SK-N-MC (cell line): ENCODE data around the gene LRRN1.
"Not testable (repeated sequence)": the region's sequence is repeated elsewhere in the genome, so short reads cannot be mapped to it uniquely, and the experiment has no call there.

Experiments used
- DNase-seq: peaks from one replicate; pipeline ENCODE4 v3.0.0-alpha.2; 2011; ENCODE audit warnings: low read depth, low spot score
- H3K27ac ChIP-seq: fragments of 200-600 bp; sonication (generic); 2 replicates; pipeline ENCODE4 v1.5.1; 2016; ENCODE audit warnings: mixed run types
- H3K36me3 ChIP-seq: fragments of 200-600 bp; sonication (generic); 2 replicates; pipeline ENCODE4 v1.6.1; 2017; ENCODE audit warnings: antibody characterized with exemption, low read length, mixed read lengths; ENCODE audit not compliant: insufficient read depth
- H3K4me3 ChIP-seq: fragments of 200-600 bp; sonication (generic); 2 replicates; pipeline ENCODE4 v1.5.1; 2016
- H3K9ac ChIP-seq: fragments of 200-600 bp; sonication (generic); 2 replicates; pipeline ENCODE4 v1.8.0; 2017; ENCODE audit warnings: mixed run types, mixed read lengths; ENCODE audit not compliant: insufficient read length
- H3K9me3 ChIP-seq: fragments of 200-600 bp; sonication (generic); 2 replicates; pipeline ENCODE4 v1.6.1; 2017; ENCODE audit warnings: low read depth, mild to moderate bottlenecking, antibody characterized with exemption, low read length, moderate library complexity, mixed read lengths
- EZH2 ChIP-seq: fragments of 200-600 bp; sonication (generic); IDR thresholded peaks from one replicate; pipeline ENCODE4 v1.6.1; 2017; ENCODE audit warnings: antibody characterized with exemption
- FOXP2 ChIP-seq: optimal IDR thresholded peaks from 2 replicates; pipeline ENCODE3; 2011; ENCODE audit warnings: mild to moderate bottlenecking, moderate library complexity; ENCODE audit not compliant: insufficient read depth; ENCODE audit errors: extremely low read length, control extremely low read depth
- POLR2AphosphoS5 ChIP-seq: IDR thresholded peaks from 2 replicates; pipeline ENCODE4 v1.6.1; 2012; ENCODE audit warnings: mild to moderate bottlenecking, low read depth, low read length, borderline replicate concordance

LRRN1 gene

DNA sequence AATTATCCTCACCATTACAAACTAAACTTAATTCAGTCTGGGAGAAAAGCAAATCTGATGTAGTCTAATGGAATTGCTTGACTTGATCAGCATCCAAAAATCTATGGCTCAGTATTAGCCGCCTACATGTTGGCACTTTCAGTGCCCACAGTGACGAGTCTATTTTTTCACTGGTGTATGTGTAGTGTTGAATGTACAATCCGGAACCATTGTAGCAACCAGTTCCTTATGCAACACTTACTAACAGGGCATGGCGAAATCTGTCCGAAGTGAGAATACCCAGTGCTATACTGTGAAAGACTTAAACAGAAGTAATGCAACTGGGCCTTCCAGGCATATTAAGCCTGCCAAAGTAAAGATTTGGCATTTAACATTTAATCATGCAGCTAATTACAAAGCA lies 18.6 kb downstream of the LRRN1 start:
- Histone ChIP-seq H3K36me3 (no peaks in the 10 kb centered on the region), H3K4me3 (no peak overlapping the region), H3K9me3 (no peaks in the 10 kb centered on the region), H3K9ac (no peak overlapping the region), H3K27ac (no peak overlapping the region)
- DNase-seq, result no peak
- TF ChIP-seq EZH2, result no peak
- TF ChIP-seq FOXP2, result no peak
- TF ChIP-seq POLR2AphosphoS5, result no peak

DNA sequence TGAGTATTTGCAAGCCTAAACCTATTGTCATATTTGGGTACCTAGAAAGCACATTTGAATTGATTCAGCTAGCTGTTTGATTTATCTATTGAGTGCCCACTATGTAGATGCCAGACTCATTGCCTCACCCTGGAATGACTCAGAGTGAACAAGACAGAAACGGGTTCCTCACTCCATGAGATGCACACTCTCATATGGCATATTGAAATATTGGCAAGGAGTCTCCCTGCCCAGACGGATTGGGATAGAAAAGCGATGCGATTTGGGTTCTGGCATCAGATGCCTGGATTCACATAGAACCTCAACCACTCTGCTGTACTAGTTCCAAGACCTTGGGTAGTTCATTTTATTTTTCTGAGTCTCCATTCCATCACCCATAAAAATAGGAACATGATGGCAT lies 22.5 kb downstream of the LRRN1 start:
- DNase-seq, result no peak
- H3K9me3 ChIP-seq, result no peaks in the 10 kb centered on the region
- H3K27ac ChIP-seq, result no peak overlapping the region
- no peak overlapping the region for H3K4me3 ChIP-seq
- TF ChIP-seq FOXP2 (no peak), POLR2AphosphoS5 (no peak), EZH2 (no peak)
- H3K9ac ChIP-seq, result no peak overlapping the region
- H3K36me3 ChIP-seq, result no peaks in the 10 kb centered on the region

DNA sequence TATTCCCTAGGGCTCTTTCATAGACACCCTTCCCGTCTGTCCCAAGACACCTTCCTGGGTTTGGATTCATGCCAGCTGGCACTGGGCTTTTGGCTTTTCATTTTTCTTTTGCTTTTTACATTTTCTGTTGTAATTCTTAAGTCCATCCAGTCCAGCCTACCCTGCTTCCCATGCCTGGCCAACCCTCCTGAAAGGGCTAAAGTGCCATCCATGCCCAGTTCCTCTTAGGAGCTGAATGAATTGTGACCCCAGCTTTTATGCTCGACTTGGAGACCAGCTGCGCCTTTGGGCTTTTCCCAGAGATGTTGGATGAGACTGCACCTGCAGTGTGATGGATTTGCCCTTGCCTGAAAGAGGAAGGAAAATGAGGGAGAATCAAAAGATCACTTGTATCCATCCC lies 25.8 kb downstream of the LRRN1 start:
- Histone ChIP-seq H3K9me3 (no peaks in the 10 kb centered on the region), H3K36me3 (no peaks in the 10 kb centered on the region), H3K27ac (no peak overlapping the region), H3K4me3 (no peak overlapping the region), H3K9ac (no peak overlapping the region)
- TF ChIP-seq EZH2 (no peak), POLR2AphosphoS5 (no peak), FOXP2 (no peak)
- DNase-seq, result no peak

DNA sequence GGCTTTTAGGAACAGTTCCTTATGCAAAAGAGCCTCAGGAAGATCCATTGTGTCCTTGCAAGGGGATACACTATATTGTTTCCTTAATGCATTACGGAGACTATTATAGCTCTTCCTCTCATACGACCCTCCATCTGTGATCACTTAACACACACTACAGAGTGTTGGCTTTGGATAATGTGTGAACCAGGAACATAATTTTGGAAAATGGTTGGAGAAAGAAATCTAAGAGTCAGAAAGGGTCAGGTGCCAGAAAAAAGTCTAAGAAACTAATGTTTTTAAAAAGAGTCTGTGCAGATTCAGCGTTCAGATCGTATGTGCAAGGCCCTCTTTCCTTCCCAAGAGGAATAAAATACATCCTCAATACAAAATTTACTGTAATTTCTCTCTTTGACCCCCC lies 27.3 kb downstream of the LRRN1 start:
- Histone ChIP-seq H3K9ac (no peak overlapping the region), H3K36me3 (no peaks in the 10 kb centered on the region), H3K27ac (no peak overlapping the region), H3K4me3 (no peak overlapping the region), H3K9me3 (no peaks in the 10 kb centered on the region)
- no peak for DNase-seq
- TF ChIP-seq POLR2AphosphoS5 (no peak), EZH2 (no peak), FOXP2 (no peak)

DNA sequence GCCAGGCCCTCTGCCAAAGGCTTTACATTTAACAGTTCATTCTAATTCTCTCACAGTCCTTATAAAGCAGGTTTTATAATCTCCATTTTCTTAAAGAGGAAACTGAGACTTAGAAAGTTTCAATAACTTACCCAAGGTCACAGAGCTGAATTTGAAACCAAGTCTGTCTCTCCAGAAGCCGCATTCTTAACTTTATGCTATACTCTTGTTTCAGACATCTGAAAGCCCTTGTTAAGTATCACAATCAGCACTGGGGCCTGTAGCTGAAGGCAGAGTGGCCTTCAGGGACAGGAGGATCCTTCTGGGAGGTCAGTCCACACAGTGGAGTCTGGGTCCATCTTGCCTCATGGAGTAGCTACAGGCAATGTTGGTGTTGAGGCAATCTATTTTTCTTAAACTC lies 27.9 kb downstream of the LRRN1 start:
- Histone ChIP-seq H3K36me3 (no peaks in the 10 kb centered on the region), H3K27ac (no peak overlapping the region), H3K9me3 (no peaks in the 10 kb centered on the region), H3K9ac (no peak overlapping the region), H3K4me3 (no peak overlapping the region)
- no peak for TF ChIP-seq FOXP2
- no peak for TF ChIP-seq EZH2
- TF ChIP-seq POLR2AphosphoS5, result no peak
- DNase-seq, result no peak

DNA sequence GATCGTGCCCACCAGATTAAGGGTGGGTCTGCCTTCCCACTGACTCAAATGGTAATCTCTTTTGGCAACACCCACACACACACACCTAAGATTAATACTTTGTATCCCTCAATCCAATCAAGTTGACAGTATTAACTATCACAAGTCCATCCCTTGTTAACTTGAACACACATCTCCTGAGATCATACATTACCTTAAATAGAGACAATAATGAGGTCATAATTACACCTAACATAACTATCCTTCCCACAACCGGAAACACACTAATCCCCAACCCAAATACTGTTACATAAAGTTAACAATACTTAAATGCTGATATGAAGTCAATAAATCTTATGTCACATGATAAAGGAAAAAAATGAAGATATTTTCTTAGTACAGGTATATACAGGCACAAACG lies 29.2 kb downstream of the LRRN1 start:
- not testable (repeated sequence) for H3K9me3 ChIP-seq, H3K27ac ChIP-seq, H3K9ac ChIP-seq, DNase-seq, H3K4me3 ChIP-seq, H3K36me3 ChIP-seq

DNA sequence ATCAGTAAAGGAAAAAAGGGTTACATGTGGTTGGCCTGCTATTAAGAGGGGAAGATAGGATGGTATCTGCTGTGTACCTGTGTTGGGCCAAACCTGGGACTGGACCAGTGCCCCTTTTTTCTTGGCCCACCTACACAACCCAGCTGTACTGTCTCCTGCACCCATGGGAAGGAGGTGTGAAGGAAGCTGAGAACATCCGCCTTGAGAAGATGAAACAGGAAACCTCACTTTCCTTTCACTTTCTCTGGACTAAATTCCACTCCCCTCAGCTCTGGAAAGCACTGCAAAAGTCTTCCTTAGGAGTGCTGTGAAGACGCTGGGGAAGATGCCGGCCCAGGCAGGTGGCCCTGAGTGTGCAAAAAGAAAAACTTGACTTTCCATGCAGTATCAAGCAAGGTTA lies 37.6 kb downstream of the LRRN1 start:
- DNase-seq, result no peak
- H3K36me3 ChIP-seq, result no peaks in the 10 kb centered on the region
- TF ChIP-seq FOXP2, result no peak
- TF ChIP-seq POLR2AphosphoS5, result no peak
- TF ChIP-seq EZH2, result no peak
- H3K4me3 ChIP-seq, result no peak overlapping the region
- no peaks in the 10 kb centered on the region for H3K9me3 ChIP-seq
- no peak overlapping the region for H3K27ac ChIP-seq
- H3K9ac ChIP-seq, result no peak overlapping the region

DNA sequence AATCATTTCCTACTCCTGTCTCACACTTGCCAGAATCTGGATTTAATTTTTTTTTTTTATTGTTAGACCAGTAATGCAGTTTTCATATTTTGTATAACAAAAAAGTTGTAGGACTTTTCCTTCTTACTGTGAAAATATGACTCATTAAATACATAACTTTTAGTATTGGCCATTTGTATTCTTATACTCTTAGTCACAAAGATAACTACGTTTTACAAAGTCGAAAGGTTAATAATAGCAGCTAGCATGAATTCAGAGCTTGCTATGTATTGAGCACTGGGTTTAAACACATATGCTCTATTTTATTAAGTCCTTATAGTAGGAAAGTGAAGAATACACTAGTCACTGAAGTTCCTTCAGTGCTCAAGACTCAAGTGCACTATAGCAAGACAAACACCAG lies 43.1 kb downstream of the LRRN1 start:
- no peak for DNase-seq
- Histone ChIP-seq H3K36me3 (no peaks in the 10 kb centered on the region), H3K4me3 (no peak overlapping the region), H3K9ac (no peak overlapping the region), H3K27ac (no peak overlapping the region), H3K9me3 (no peaks in the 10 kb centered on the region)
- TF ChIP-seq FOXP2 (no peak), EZH2 (no peak), POLR2AphosphoS5 (no peak)

DNA sequence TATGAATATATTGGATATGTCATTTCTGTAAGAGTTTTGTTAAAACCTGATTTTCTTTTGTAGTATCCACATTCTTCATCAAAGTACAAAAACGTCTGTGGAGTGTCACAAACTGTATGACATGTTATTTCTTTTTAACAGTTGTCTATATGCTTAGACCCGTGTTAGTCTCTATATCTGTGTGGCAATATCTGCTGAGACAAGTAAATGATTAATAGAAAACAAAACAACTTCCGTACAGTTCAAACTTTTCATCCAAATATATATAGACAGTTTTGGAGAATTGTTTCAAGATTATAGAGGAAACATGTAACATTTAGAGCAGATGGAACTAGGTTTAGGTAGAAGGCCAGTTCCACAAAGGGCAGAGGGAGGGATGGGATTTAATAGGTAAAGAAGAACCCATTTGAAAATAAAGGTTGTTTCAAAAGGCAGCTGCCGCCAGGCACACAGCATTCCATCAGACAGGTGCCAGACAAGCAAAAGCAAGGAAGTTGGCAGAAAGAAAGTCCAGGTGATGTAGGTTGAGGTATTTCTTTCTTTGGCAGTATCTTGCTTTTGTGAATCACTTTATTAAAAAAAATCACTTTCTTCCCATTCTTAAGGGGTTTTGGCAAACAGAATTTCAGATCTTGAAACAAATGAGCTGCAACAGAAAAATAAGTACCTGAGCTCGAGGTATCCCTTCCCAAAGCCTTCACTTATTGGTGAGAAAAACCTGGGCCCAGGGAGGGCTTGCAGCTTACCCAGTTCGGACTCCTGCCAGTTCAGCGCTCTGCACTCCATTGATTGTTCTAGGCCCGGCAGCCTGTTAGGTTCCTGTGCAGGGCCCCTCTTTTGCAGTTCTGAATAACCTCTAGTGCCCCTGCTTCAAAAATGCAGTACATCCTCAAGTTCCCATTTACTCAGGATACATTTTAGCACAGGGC lies 49.0 kb downstream of the LRRN1 start:
- Histone ChIP-seq H3K36me3 (no peaks in the 10 kb centered on the region), H3K9ac (no peak overlapping the region), H3K4me3 (no peak overlapping the region), H3K9me3 (no peaks in the 10 kb centered on the region), H3K27ac (no peak overlapping the region)
- no peak for DNase-seq
- no peak for TF ChIP-seq POLR2AphosphoS5
- no peak for TF ChIP-seq FOXP2
- no peak for TF ChIP-seq EZH2
